H1 (cell line): ENCODE results near the gene FGGY. TPM values are rescaled to one million over a fixed set of nuclear protein-coding genes. Genes with fewer than 3 reads are reported as not detected.

Source experiments
- CTCF ChIA-PET: fragments of 300-600 bp; sonication (Branson Sonifier 250); formaldehyde crosslinking; loops from one replicate; lab custom pipeline; 2021; ENCODE audit not compliant: partially characterized antibody; lab: Charles Lee
- POLR2A ChIA-PET: fragments of 300-600 bp; sonication (Branson Sonifier 250); formaldehyde crosslinking; loops from one replicate; lab custom pipeline; 2021; ENCODE audit warnings: inconsistent platforms; ENCODE audit not compliant: partially characterized antibody; lab: Charles Lee
- DNase-seq, 2 experiments: peaks; one replicate each; pipeline versions ENCODE4 v3.0.0 to v3.0.0-alpha.2; 2010 to 2022; ENCODE audit warnings: low spot score in 2 of 2, low read depth in 1 of 2, mixed read lengths in 1 of 2
- FAIRE-seq: peaks from 2 replicates; lab custom pipeline; 2011; peaks lifted over from hg19 to GRCh38; lab: Jason Lieb, UNC
- H2AFZ ChIP-seq: 2 replicates; pipeline ENCODE4 v1.8.1; 2012; ENCODE audit warnings: low read length, inconsistent platforms
- H2AK5ac ChIP-seq: 2 replicates; pipeline ENCODE4 v1.6.1; 2013; ENCODE audit warnings: low read depth, low read length
- H2BK120ac ChIP-seq: replicated peaks from 2 replicates; pipeline ENCODE3; 2013; ENCODE audit warnings: low read depth, low read length, inconsistent platforms
- H2BK12ac ChIP-seq: 2 replicates; pipeline ENCODE4 v1.6.1; 2013; ENCODE audit warnings: low read depth, low read length
- H2BK15ac ChIP-seq: 2 replicates; pipeline ENCODE4 v1.6.1; 2013; ENCODE audit warnings: low read length
- H2BK20ac ChIP-seq: 2 replicates; pipeline ENCODE4 v1.6.1; 2013; ENCODE audit warnings: low read length
- H2BK5ac ChIP-seq: 2 replicates; pipeline ENCODE4 v1.6.1; 2013; ENCODE audit warnings: low read depth, low read length
- H3K14ac ChIP-seq: 2 replicates; pipeline ENCODE4 v1.6.1; 2013; ENCODE audit warnings: inconsistent platforms; ENCODE audit not compliant: insufficient read length
- H3K18ac ChIP-seq: 2 replicates; pipeline ENCODE4 v1.6.1; 2013; ENCODE audit warnings: low read length; ENCODE audit errors: extremely low read depth
- H3K23ac ChIP-seq: 2 replicates; pipeline ENCODE4 v1.6.1; 2013; ENCODE audit warnings: inconsistent platforms; ENCODE audit not compliant: insufficient read length
- H3K23me2 ChIP-seq: 2 replicates; pipeline ENCODE4 v1.6.1; 2013; ENCODE audit warnings: low read depth, low read length
- H3K27ac ChIP-seq: 2 replicates; pipeline ENCODE4 v1.6.1; 2011; ENCODE audit warnings: low read depth, low read length, inconsistent platforms
- H3K27me3 ChIP-seq, 4 experiments: replicated peaks in 1 of 4; 1 replicate in 1 of 4; 2 replicates in 3 of 4; pipeline versions ENCODE4 v1.6.1 to v1.8.1; 2011 to 2013; ENCODE audit warnings: low read length in 3 of 4, mild to moderate bottlenecking in 3 of 4, inconsistent platforms in 2 of 4, mixed read lengths in 2 of 4, moderate library complexity in 1 of 4; ENCODE audit not compliant: control insufficient read depth in 3 of 4, insufficient read depth in 3 of 4; ENCODE audit errors: extremely low read depth in 1 of 4
- H3K36me3 ChIP-seq, 4 experiments: 2 replicates each; pipeline versions ENCODE4 v1.6.1 to v1.8.1; 2011 to 2013; ENCODE audit warnings: mild to moderate bottlenecking in 4 of 4, low read length in 3 of 4, moderate library complexity in 2 of 4, control low read depth in 1 of 4, inconsistent platforms in 1 of 4; ENCODE audit not compliant: insufficient read depth in 4 of 4, control insufficient read depth in 2 of 4
- H3K4ac ChIP-seq: replicated peaks from 2 replicates; pipeline ENCODE3; 2013; ENCODE audit warnings: low read length, low read depth, mixed read lengths, inconsistent platforms; ENCODE audit not compliant: insufficient read length
- H3K4me1 ChIP-seq, 4 experiments: replicated peaks in 1 of 4; 1 replicate in 1 of 4; 2 replicates in 3 of 4; pipeline versions ENCODE4 v1.6.1 to v1.8.1; 2011 to 2013; ENCODE audit warnings: low read length in 3 of 4, inconsistent platforms in 2 of 4, mixed read lengths in 1 of 4; ENCODE audit not compliant: insufficient read depth in 4 of 4, control insufficient read depth in 3 of 4
- H3K4me2 ChIP-seq, 2 experiments: 2 replicates each; pipeline versions ENCODE4 v1.6.1 to v1.8.1; 2011 to 2013; ENCODE audit warnings: low read depth in 2 of 2, low read length in 2 of 2, control low read depth in 1 of 2, inconsistent platforms in 1 of 2, mild to moderate bottlenecking in 1 of 2; ENCODE audit not compliant: insufficient read depth in 1 of 2
- H3K4me3 ChIP-seq, 4 experiments: fragments of 200-600, 300-600 bp in 1 of 4; sonication (generic), shearing (Covaris generic), sonication (Bioruptor Twin) in 1 of 4; 2 replicates each; pipeline versions ENCODE4 v1.5.1 to v1.8.1; 2011 to 2016; ENCODE audit warnings: low read length in 4 of 4, low read depth in 3 of 4, control low read depth in 2 of 4, inconsistent platforms in 2 of 4, mild to moderate bottlenecking in 2 of 4, mixed read lengths in 1 of 4, moderate library complexity in 1 of 4; ENCODE audit not compliant: insufficient read depth in 2 of 4; ENCODE audit errors: extremely low read depth in 1 of 4
- H3K56ac ChIP-seq: replicated peaks from 2 replicates; pipeline ENCODE3; 2013; ENCODE audit warnings: low read depth, mild to moderate bottlenecking, mixed read lengths, low read length, inconsistent platforms; ENCODE audit not compliant: insufficient read length
- H3K79me1 ChIP-seq: 2 replicates; pipeline ENCODE4 v1.6.1; 2013; ENCODE audit warnings: low read depth, low read length, control low read depth
- H3K79me2 ChIP-seq, 2 experiments: 2 replicates each; pipeline versions ENCODE4 v1.6.1 to v1.8.1; 2012 to 2013; ENCODE audit warnings: low read length in 2 of 2, mild to moderate bottlenecking in 2 of 2, inconsistent platforms in 1 of 2; ENCODE audit not compliant: insufficient read depth in 2 of 2, control insufficient read depth in 1 of 2
- H3K9ac ChIP-seq, 4 experiments: replicated peaks in 1 of 4; 1 replicate in 1 of 4; 2 replicates in 3 of 4; pipeline versions ENCODE4 v1.6.1 to v1.8.1; 2011 to 2013; ENCODE audit warnings: low read depth in 3 of 4, low read length in 3 of 4, control low read depth in 2 of 4, mild to moderate bottlenecking in 2 of 4, moderate library complexity in 2 of 4, inconsistent platforms in 1 of 4; ENCODE audit errors: extremely low read depth in 1 of 4
- H3K9me3 ChIP-seq, 2 experiments: 2 replicates each; pipeline versions ENCODE4 v1.6.1 to v1.8.1; 2012 to 2013; ENCODE audit warnings: mild to moderate bottlenecking in 2 of 2, moderate library complexity in 2 of 2, control low read depth in 1 of 2, inconsistent platforms in 1 of 2, low read depth in 1 of 2, low read length in 1 of 2, mixed read lengths in 1 of 2; ENCODE audit not compliant: insufficient read depth in 2 of 2
- H4K20me1 ChIP-seq, 2 experiments: replicated peaks in 1 of 2; 2 replicates each; pipeline versions ENCODE3 to v1.8.1; 2011 to 2013; ENCODE audit warnings: inconsistent platforms in 2 of 2, low read length in 2 of 2, mild to moderate bottlenecking in 1 of 2; ENCODE audit not compliant: insufficient read depth in 2 of 2, control insufficient read depth in 1 of 2
- H4K5ac ChIP-seq: 2 replicates; pipeline ENCODE4 v1.6.1; 2013; ENCODE audit warnings: low read length, low read depth, mixed read lengths, inconsistent platforms; ENCODE audit not compliant: insufficient read length
- H4K8ac ChIP-seq: 2 replicates; pipeline ENCODE4 v1.8.0; 2013; ENCODE audit warnings: mild to moderate bottlenecking, moderate library complexity, low read length, inconsistent platforms; ENCODE audit not compliant: insufficient read depth; ENCODE audit errors: extremely low read depth
- H4K91ac ChIP-seq: replicated peaks from 2 replicates; pipeline ENCODE3; 2013; ENCODE audit warnings: low read length, mixed read lengths, inconsistent platforms; ENCODE audit not compliant: insufficient read length
- BACH1 ChIP-seq: IDR thresholded peaks from 2 replicates; pipeline ENCODE4 v1.6.1; 2012; ENCODE audit warnings: low read length, improper control_type of control experiment
- BCL11A ChIP-seq, 2 experiments: IDR thresholded peaks; one replicate each; pipeline ENCODE4 v1.6.1; 2011; ENCODE audit warnings: low read depth in 2 of 2, low read length in 2 of 2, mild to moderate bottlenecking in 2 of 2
- CBX5 ChIP-seq: fragments of 300-800, 300-1000 bp; sonication (generic); IDR thresholded peaks from 2 replicates; pipeline ENCODE4 v1.7.1; 2016; ENCODE audit warnings: antibody characterized with exemption, low read length, low read depth
- CEBPB ChIP-seq: IDR thresholded peaks from 2 replicates; pipeline ENCODE4 v1.6.1; 2012; ENCODE audit warnings: low read depth, low read length
- CREB1 ChIP-seq: IDR thresholded peaks from 2 replicates; pipeline ENCODE4 v1.6.1; 2012; ENCODE audit warnings: inconsistent platforms
- E2F6 ChIP-seq: IDR thresholded peaks from 2 replicates; pipeline ENCODE4 v1.6.1; 2012; ENCODE audit warnings: inconsistent platforms
- GABPA ChIP-seq: IDR thresholded peaks from 2 replicates; pipeline ENCODE4 v1.6.1; 2011; ENCODE audit warnings: mild to moderate bottlenecking, low read length, moderate library complexity, borderline replicate concordance; ENCODE audit not compliant: insufficient read depth
- POLR2A ChIP-seq, 2 experiments: IDR thresholded peaks; 1 replicate in 1 of 2; 2 replicates in 1 of 2; pipeline ENCODE4 v1.6.1; 2011; ENCODE audit warnings: low read depth in 2 of 2, low read length in 2 of 2, mild to moderate bottlenecking in 2 of 2; ENCODE audit errors: control extremely low read depth in 1 of 2
- RNF2 ChIP-seq: fragments of 200-900, 300-1000 bp; sonication (generic); IDR thresholded peaks from 2 replicates; pipeline ENCODE4 v1.7.1; 2016; ENCODE audit warnings: borderline replicate concordance, low read depth, mild to moderate bottlenecking, antibody characterized with exemption, low read length; ENCODE audit not compliant: poor library complexity, severe bottlenecking; ENCODE audit errors: missing control alignments
- SP2 ChIP-seq: IDR thresholded peaks from 2 replicates; pipeline ENCODE4 v1.6.1; 2012; ENCODE audit warnings: mild to moderate bottlenecking, low read length, inconsistent platforms
- TAF7 ChIP-seq: optimal IDR thresholded peaks from 2 replicates; pipeline ENCODE3; 2011; ENCODE audit warnings: low read depth, mild to moderate bottlenecking, inconsistent platforms, low read length, moderate library complexity, borderline replicate concordance
- polyA plus RNA-seq, 7 experiments: library from polyadenylated mRNA; depleted of rRNA in 3 of 7; stranded (reverse) in 5 of 7; unstranded in 2 of 7; fragments of >200 nt in 5 of 7; fragments of 200-250 nt in 2 of 7; gene quantifications; 1 replicate in 5 of 7; 2 replicates in 1 of 7; 4 replicates in 1 of 7; pipeline versions ENCODE4 v1.2.1 to v1.2.3, GENCODE V29; 2011 to 2013; ENCODE audit warnings: missing spikeins in 2 of 7, mixed read lengths in 2 of 7
- total RNA-seq: library from RNA; stranded (reverse); fragmentation: NEBNext Ultra II Directional; extraction: Animal tissue kit (Norgen Biotek cat#: 25700); gene quantifications from 2 replicates; pipeline ENCODE4 v1.2.1, GENCODE V29; 2021

The FGGY gene
- total and polyA plus RNA-seq, 2 of the 8 experiments (the other 6 are each of a cell fraction or from before 2014, with no cell fraction given), result 10.3 to 12.5 TPM

GRCh38 chr1:59604191-59604590, 307.3 kb downstream of the FGGY start:
- H2AFZ ChIP-seq, result no peak overlapping the region
- H3K27me3 ChIP-seq, result no peaks in the 10 kb centered on the region
- no peak overlapping the region for H3K4me3 ChIP-seq
- ChIA-PET POLR2A (no interaction called here), CTCF (no interaction called here)
- no peaks in the 10 kb centered on the region for H3K23me2 ChIP-seq
- H4K8ac ChIP-seq, result no peak overlapping the region
- FAIRE-seq, result no peak
- DNase-seq, result no peak
- no peak overlapping the region for H3K9ac ChIP-seq
- H2BK120ac ChIP-seq, result no peak overlapping the region
- H3K79me1 ChIP-seq, result no peaks in the 10 kb centered on the region
- no peaks in the 10 kb centered on the region for H4K20me1 ChIP-seq
- peaks cover 0 to 3% (median 0%) of the 10 kb centered on the region in 4 experiments; a peak in 2 of 8 replicates for H3K36me3 ChIP-seq
- no peaks in the 10 kb centered on the region for H3K79me2 ChIP-seq
- no peak overlapping the region for H3K56ac ChIP-seq
- H3K4ac ChIP-seq, result no peak overlapping the region
- no peak overlapping the region for H3K18ac ChIP-seq
- H3K27ac ChIP-seq, result no peak overlapping the region
- H3K9me3 ChIP-seq, result no peaks in the 10 kb centered on the region
- no peak overlapping the region for H4K5ac ChIP-seq
- no peak overlapping the region for H3K4me2 ChIP-seq
- TF ChIP-seq BACH1 (no peak), CEBPB (no peak), BCL11A (IDR thresholded peaks at IDR 0.05; ENCODE audit: low read depth in 2 of 2, low read length in 2 of 2) (no peak), GABPA (no peak), POLR2A (IDR thresholded peaks at IDR 0.05; ENCODE audit: control extremely low read depth in 1 of 2, low read depth in 2 of 2, low read length in 2 of 2) (no peak), RNF2 (no peak), SP2 (no peak), TAF7 (no peak), E2F6 (no peak), CBX5 (no peak), CREB1 (no peak)
- H3K14ac ChIP-seq, result no peak overlapping the region
- no peak overlapping the region for H3K23ac ChIP-seq
- no peak overlapping the region for H2BK15ac ChIP-seq
- H2AK5ac ChIP-seq, result no peak overlapping the region
- H2BK5ac ChIP-seq, result no peak overlapping the region
- no peak overlapping the region for H2BK20ac ChIP-seq
- peaks cover 0 to 3% (median 0%) of the 10 kb centered on the region in 4 experiments; a peak in 1 of 7 replicates for H3K4me1 ChIP-seq
- H2BK12ac ChIP-seq, result no peak overlapping the region
- H4K91ac ChIP-seq, result no peak overlapping the region
